ENCODE results near the gene OR52R1. TPM values are rescaled to one million over a fixed set of nuclear protein-coding genes. Genes with fewer than 3 reads are reported as not detected.
A peak's percentile ranks its signal among the peaks of the same experiment; 100 is the strongest.
"Not testable (repeated sequence)": the region's sequence is repeated elsewhere in the genome, so short reads cannot be mapped to it uniquely, and the experiment has no call there.

OR52R1 gene
- polyA plus RNA-seq, 3 donors = not detected

- no peak overlapping the region for H3K9ac ChIP-seq (ENCODE audit: insufficient read depth, low read length, poor library complexity, severe bottlenecking)
- no peak overlapping the region for H3K27ac ChIP-seq (ENCODE audit: low read depth in 1 of 2, low read length in 2 of 2)
- intact Hi-C loops (cut with micrococcal nuclease) = no loop called here
- DNase-seq = no peak
- WGBS (ENCODE audit: insufficient coverage) = 80% methylated on average over 1 of the region's 1 CpG
- no peaks in the 10 kb centered on the region for H3K4me1 ChIP-seq (ENCODE audit: control insufficient read depth in 1 of 2, insufficient read depth in 2 of 2, low read length in 2 of 2)
- no peak overlapping the region for H2AFZ ChIP-seq (ENCODE audit: insufficient read depth, low read depth, low read length, poor library complexity, severe bottlenecking)
- H3K79me2 ChIP-seq (ENCODE audit: insufficient read depth, low read length) = no peaks in the 10 kb centered on the region
- Mint-ChIP-seq H3K27me3 (ENCODE audit: low read depth in 3 of 3) (no peaks in the 10 kb centered on the region), H3K4me3 (no peak overlapping the region), H3K9me3 (peaks cover 0 to 5% (median 0%) of the 10 kb centered on the region in 7 donors), H3K27ac (no peak overlapping the region), H3K36me3 (no peaks in the 10 kb centered on the region), H3K4me1 (no peaks in the 10 kb centered on the region)
- TF ChIP-seq, protein P1, sequence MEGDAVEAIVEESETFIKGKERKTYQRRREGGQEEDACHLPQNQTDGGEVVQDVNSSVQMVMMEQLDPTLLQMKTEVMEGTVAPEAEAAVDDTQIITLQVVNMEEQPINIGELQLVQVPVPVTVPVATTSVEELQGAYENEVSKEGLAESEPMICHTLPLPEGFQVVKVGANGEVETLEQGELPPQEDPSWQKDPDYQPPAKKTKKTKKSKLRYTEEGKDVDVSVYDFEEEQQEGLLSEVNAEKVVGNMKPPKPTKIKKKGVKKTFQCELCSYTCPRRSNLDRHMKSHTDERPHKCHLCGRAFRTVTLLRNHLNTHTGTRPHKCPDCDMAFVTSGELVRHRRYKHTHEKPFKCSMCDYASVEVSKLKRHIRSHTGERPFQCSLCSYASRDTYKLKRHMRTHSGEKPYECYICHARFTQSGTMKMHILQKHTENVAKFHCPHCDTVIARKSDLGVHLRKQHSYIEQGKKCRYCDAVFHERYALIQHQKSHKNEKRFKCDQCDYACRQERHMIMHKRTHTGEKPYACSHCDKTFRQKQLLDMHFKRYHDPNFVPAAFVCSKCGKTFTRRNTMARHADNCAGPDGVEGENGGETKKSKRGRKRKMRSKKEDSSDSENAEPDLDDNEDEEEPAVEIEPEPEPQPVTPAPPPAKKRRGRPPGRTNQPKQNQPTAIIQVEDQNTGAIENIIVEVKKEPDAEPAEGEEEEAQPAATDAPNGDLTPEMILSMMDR (IDR thresholded peaks at IDR 0.05) = no peak
- no peaks in the 10 kb centered on the region for H3K27me3 ChIP-seq (ENCODE audit: control insufficient read depth in 2 of 2, insufficient read depth in 2 of 2, low read length in 2 of 2)
- H3K4me3 ChIP-seq (replicated peaks in 1 of 3; ENCODE audit: low read depth in 2 of 3, low read length in 3 of 3) = no peak overlapping the region
- no peak overlapping the region for H3K4me2 ChIP-seq (replicated peaks; ENCODE audit: extremely low read depth, low read length, poor library complexity, severe bottlenecking)
- H3K36me3 ChIP-seq (replicated peaks in 1 of 2; ENCODE audit: control insufficient read depth in 1 of 2, insufficient read depth in 2 of 2, low read length in 2 of 2) = no peaks in the 10 kb centered on the region
- H3K9me3 ChIP-seq (replicated peaks in 1 of 2; ENCODE audit: control insufficient read depth in 1 of 2, insufficient read depth in 1 of 2, low read length in 2 of 2) = no peaks in the 10 kb centered on the region
- no peaks in the 10 kb centered on the region for H4K20me1 ChIP-seq (ENCODE audit: insufficient read depth, low read length)
Observed at GRCh38 chr11:4808476-4808875, 4.3 kb upstream of the OR52R1 start.

DNA sequence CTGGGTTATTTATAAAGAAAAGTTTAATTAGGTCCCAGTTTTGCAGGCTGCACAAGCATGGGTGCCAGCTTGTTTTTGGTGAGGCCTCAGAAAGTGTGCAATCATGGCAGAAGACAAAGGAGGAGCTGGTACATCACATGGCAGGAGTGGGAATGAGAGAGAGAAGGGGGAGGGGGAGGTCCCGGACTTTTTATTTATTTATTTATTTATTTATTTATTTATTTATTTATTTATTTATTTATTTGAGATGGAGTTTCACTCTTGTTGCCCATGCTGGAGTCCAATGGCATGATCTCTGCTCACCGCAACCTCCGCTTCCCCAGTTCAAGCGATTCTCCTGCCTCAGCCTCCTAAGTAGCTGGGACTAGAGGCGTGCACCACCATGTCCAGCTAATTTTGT, 2.9 kb downstream of the OR52R1 start:
- 95% methylated on average over 3 of the region's 5 CpGs for WGBS (ENCODE audit: insufficient coverage)
- H3K4me1 Mint-ChIP-seq; H3K27ac ChIP-seq (ENCODE audit: low read depth in 1 of 2, low read length in 2 of 2); H3K27me3 ChIP-seq (ENCODE audit: control insufficient read depth in 2 of 2, insufficient read depth in 2 of 2, low read length in 2 of 2); H3K36me3 ChIP-seq (replicated peaks in 1 of 2; ENCODE audit: control insufficient read depth in 1 of 2, insufficient read depth in 2 of 2, low read length in 2 of 2); intact Hi-C loops (cut with micrococcal nuclease); H3K9me3 ChIP-seq (replicated peaks in 1 of 2; ENCODE audit: control insufficient read depth in 1 of 2, insufficient read depth in 1 of 2, low read length in 2 of 2); DNase-seq; H3K4me3 ChIP-seq (replicated peaks in 1 of 3; ENCODE audit: low read depth in 2 of 3, low read length in 3 of 3); H3K9ac ChIP-seq (ENCODE audit: insufficient read depth, low read length, poor library complexity, severe bottlenecking); H3K9me3 Mint-ChIP-seq; H3K4me1 ChIP-seq (ENCODE audit: control insufficient read depth in 1 of 2, insufficient read depth in 2 of 2, low read length in 2 of 2); H3K27me3 Mint-ChIP-seq (ENCODE audit: low read depth in 3 of 3); H3K4me3 Mint-ChIP-seq; H3K36me3 Mint-ChIP-seq; H3K4me2 ChIP-seq (replicated peaks; ENCODE audit: extremely low read depth, low read length, poor library complexity, severe bottlenecking); H4K20me1 ChIP-seq (ENCODE audit: insufficient read depth, low read length); H2AFZ ChIP-seq (ENCODE audit: insufficient read depth, low read depth, low read length, poor library complexity, severe bottlenecking); H3K79me2 ChIP-seq (ENCODE audit: insufficient read depth, low read length): not testable (repeated sequence)
- peak overlapping the region in 1 of 7 donors; percentile 75 for H3K27ac Mint-ChIP-seq

Measured in CD14-positive monocyte (primary cell).